HepG2 (cell line): ENCODE data around the gene ATG16L1.

Source experiments
- ARNT ChIP-seq: fragments of 450-650 bp; IDR thresholded peaks from 2 replicates; pipeline ENCODE4 v1.6.1; 2017
- NCOA1 ChIP-seq: sonication (generic); formaldehyde crosslinking; IDR thresholded peaks from 2 replicates; pipeline ENCODE4 v1.9.0; 2021; ENCODE audit warnings: missing genetic modification reagents
- TBL1XR1 ChIP-seq: fragments of 150-350 bp; IDR thresholded peaks from 2 replicates; pipeline ENCODE4 v1.6.1; 2014; ENCODE audit warnings: borderline replicate concordance, low read length; ENCODE audit not compliant: partially characterized antibody
- TF ChIP-seq, protein P1 (sequence below): sonication (generic); formaldehyde crosslinking; IDR thresholded peaks from 2 replicates; pipeline ENCODE4 v1.4.0; 2020; ENCODE audit warnings: missing genetic modification reagents, borderline replicate concordance

DNA sequence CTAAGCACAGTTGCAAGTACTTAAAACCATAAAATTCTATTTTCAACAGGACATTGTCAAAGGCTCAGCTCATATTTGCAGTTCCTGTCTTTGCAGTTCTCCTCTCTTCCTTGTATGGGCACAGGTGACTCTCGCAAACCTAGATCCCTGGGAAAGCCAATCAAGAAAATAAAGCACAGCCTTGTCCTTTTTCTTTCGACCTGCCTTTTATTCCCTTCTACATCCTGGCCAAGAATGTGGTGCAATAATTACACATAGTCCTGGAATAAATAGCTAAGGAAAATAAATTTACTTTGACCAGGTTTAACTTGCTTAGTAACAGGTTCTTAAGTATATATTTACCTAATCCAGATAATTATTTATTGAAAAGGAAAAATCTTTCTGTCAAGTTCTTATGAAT lies 20.2 kb downstream of the ATG16L1 start:
- no peak for TF ChIP-seq NCOA1 (CRISPR knock-in tag)
- no peak for TF ChIP-seq ARNT
- no peak for TF ChIP-seq TBL1XR1
- TF ChIP-seq, protein P1, sequence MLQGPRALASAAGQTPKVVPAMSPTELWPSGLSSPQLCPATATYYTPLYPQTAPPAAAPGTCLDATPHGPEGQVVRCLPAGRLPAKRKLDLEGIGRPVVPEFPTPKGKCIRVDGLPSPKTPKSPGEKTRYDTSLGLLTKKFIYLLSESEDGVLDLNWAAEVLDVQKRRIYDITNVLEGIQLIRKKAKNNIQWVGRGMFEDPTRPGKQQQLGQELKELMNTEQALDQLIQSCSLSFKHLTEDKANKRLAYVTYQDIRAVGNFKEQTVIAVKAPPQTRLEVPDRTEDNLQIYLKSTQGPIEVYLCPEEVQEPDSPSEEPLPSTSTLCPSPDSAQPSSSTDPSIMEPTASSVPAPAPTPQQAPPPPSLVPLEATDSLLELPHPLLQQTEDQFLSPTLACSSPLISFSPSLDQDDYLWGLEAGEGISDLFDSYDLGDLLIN (CRISPR knock-in tag) = no peak
